CD14-positive monocyte (primary cell): ENCODE measurements around the gene SYNDIG1. TPM values are rescaled to one million over a fixed set of nuclear protein-coding genes. Genes with fewer than 3 reads are reported as not detected.

ENCODE experiments used
- DNase-seq, 3 donors: peaks; one replicate each; pipeline ENCODE4 v3.0.0-alpha.2; 2011 to 2022
- H2AFZ ChIP-seq: 2 replicates; pipeline ENCODE4 v1.6.0; 2012; ENCODE audit warnings: mild to moderate bottlenecking, low read depth, low read length, inconsistent platforms; ENCODE audit not compliant: insufficient read depth, poor library complexity, severe bottlenecking
- H3K27ac ChIP-seq, 2 donors: 1 replicate in 1 of 2; 2 replicates in 1 of 2; pipeline ENCODE4 v1.5.1; 2012 to 2013; ENCODE audit warnings: low read length in 2 of 2, control low read depth in 1 of 2, inconsistent platforms in 1 of 2, low read depth in 1 of 2, mild to moderate bottlenecking in 1 of 2
- H3K27me3 ChIP-seq, 2 donors: one replicate each; pipeline versions ENCODE4 v1.6.0 to v1.6.1; 2011 to 2013; ENCODE audit warnings: low read length in 2 of 2; ENCODE audit not compliant: control insufficient read depth in 2 of 2, insufficient read depth in 2 of 2
- H3K36me3 ChIP-seq, 2 donors: replicated peaks in 1 of 2; 1 replicate in 1 of 2; 2 replicates in 1 of 2; pipeline versions ENCODE4 v1.5.1 to v1.6.1; 2012 to 2013; ENCODE audit warnings: low read length in 2 of 2, control low read depth in 1 of 2, inconsistent platforms in 1 of 2, mild to moderate bottlenecking in 1 of 2; ENCODE audit not compliant: insufficient read depth in 2 of 2, control insufficient read depth in 1 of 2
- H3K4me1 ChIP-seq, 2 donors: 1 replicate in 1 of 2; 2 replicates in 1 of 2; pipeline versions ENCODE4 v1.5.1 to v1.6.1; 2012 to 2013; ENCODE audit warnings: low read length in 2 of 2, control low read depth in 1 of 2, inconsistent platforms in 1 of 2, mild to moderate bottlenecking in 1 of 2, moderate library complexity in 1 of 2; ENCODE audit not compliant: insufficient read depth in 2 of 2, control insufficient read depth in 1 of 2
- H3K4me2 ChIP-seq: replicated peaks from 2 replicates; pipeline ENCODE3; 2012; ENCODE audit warnings: low read length, moderate library complexity, mild to moderate bottlenecking; ENCODE audit not compliant: poor library complexity, severe bottlenecking; ENCODE audit errors: extremely low read depth
- H3K4me3 ChIP-seq, 3 experiments: fragments of 200-600 bp in 1 of 3; sonication (generic) in 1 of 3; replicated peaks in 1 of 3; 1 replicate in 2 of 3; 2 replicates in 1 of 3; pipeline ENCODE4 v1.5.1; 2011 to 2013; ENCODE audit warnings: low read length in 3 of 3, mild to moderate bottlenecking in 3 of 3, control low read depth in 2 of 3, low read depth in 2 of 3, inconsistent platforms in 1 of 3, moderate library complexity in 1 of 3
- H3K79me2 ChIP-seq: 2 replicates; pipeline ENCODE4 v1.6.0; 2012; ENCODE audit warnings: mild to moderate bottlenecking, control low read depth, inconsistent platforms, low read length, moderate library complexity; ENCODE audit not compliant: insufficient read depth
- H3K9ac ChIP-seq: 2 replicates; pipeline ENCODE4 v1.6.0; 2017; ENCODE audit warnings: low read length, mild to moderate bottlenecking; ENCODE audit not compliant: insufficient read depth, poor library complexity, severe bottlenecking
- H3K9me3 ChIP-seq, 2 donors: replicated peaks in 1 of 2; 1 replicate in 1 of 2; 2 replicates in 1 of 2; pipeline versions ENCODE4 v1.5.1 to v1.6.1; 2012 to 2013; ENCODE audit warnings: low read length in 2 of 2, control low read depth in 1 of 2; ENCODE audit not compliant: control insufficient read depth in 1 of 2, insufficient read depth in 1 of 2
- H4K20me1 ChIP-seq: 2 replicates; pipeline ENCODE4 v1.6.0; 2012; ENCODE audit warnings: mild to moderate bottlenecking, low read length, control low read depth, moderate library complexity; ENCODE audit not compliant: insufficient read depth
- H3K27ac Mint-ChIP-seq, 7 donors: one replicate each; pipeline ENCODE4 v1.8.0; 2020; ENCODE audit warnings: mild to moderate bottlenecking in 7 of 7, mixed read lengths in 7 of 7, moderate library complexity in 6 of 7, inconsistent platforms in 2 of 7
- H3K27me3 Mint-ChIP-seq, 3 donors: one replicate each; pipeline ENCODE4 v1.8.0; 2021 to 2022; ENCODE audit warnings: low read depth in 3 of 3, mild to moderate bottlenecking in 3 of 3, mixed read lengths in 3 of 3, moderate library complexity in 3 of 3, inconsistent platforms in 1 of 3
- H3K36me3 Mint-ChIP-seq, 2 donors: one replicate each; pipeline ENCODE4 v1.8.0; 2020; ENCODE audit warnings: mixed read lengths in 2 of 2, inconsistent platforms in 1 of 2, mild to moderate bottlenecking in 1 of 2
- H3K4me1 Mint-ChIP-seq: one replicate; pipeline ENCODE4 v1.8.0; 2020; ENCODE audit warnings: mild to moderate bottlenecking, mixed read lengths
- H3K4me3 Mint-ChIP-seq, 2 donors: one replicate each; pipeline ENCODE4 v1.8.0; 2020; ENCODE audit warnings: mild to moderate bottlenecking in 2 of 2, mixed read lengths in 2 of 2, moderate library complexity in 1 of 2
- H3K9me3 Mint-ChIP-seq, 7 donors: one replicate each; pipeline ENCODE4 v1.8.0; 2020 to 2022; ENCODE audit warnings: mixed read lengths in 7 of 7, mild to moderate bottlenecking in 6 of 7, moderate library complexity in 6 of 7, inconsistent platforms in 2 of 7
- CTCF ChIP-seq: fragments of 200-600 bp; IDR thresholded peaks from one replicate; pipeline ENCODE4 v1.8.0; 2022; ENCODE audit warnings: antibody characterized with exemption, mild to moderate bottlenecking
- WGBS: methylation state at CpG from one replicate; pipeline ENCODE4 v1.1.5; 2013; ENCODE audit warnings: missing lambda C conversion rate; ENCODE audit not compliant: insufficient coverage; 5-methylcytosine and 5-hydroxymethylcytosine counted together
- intact Hi-C, 2 donors: fragments of 100-400 bp; cut with micrococcal nuclease; formaldehyde crosslinking; loops; one replicate each; pipeline versions ENCODE4 v1.15.0 to v1.15.1; 2023
- polyA plus RNA-seq, 3 donors: library from polyadenylated mRNA; depleted of rRNA in 1 of 3; unstranded in 2 of 3; stranded (reverse) in 1 of 3; fragments of 300-500 nt in 2 of 3; fragments of >200 nt in 1 of 3; fragmentation: Illumina TruSeq in 2 of 3; gene quantifications; 1 replicate in 2 of 3; 2 replicates in 1 of 3; pipeline ENCODE4 v1.2.3, GENCODE V29; 2012 to 2021

The SYNDIG1 gene
- polyA plus RNA-seq, 3 donors, result not detected

- Histone ChIP-seq H3K27me3 (no peaks in the 10 kb centered on the region), H3K27ac (no peak overlapping the region), H3K4me3 (no peak overlapping the region), H3K4me1 (no peaks in the 10 kb centered on the region), H3K4me2 (no peak overlapping the region), H3K9me3 (no peaks in the 10 kb centered on the region), H4K20me1 (no peaks in the 10 kb centered on the region), H3K36me3 (no peaks in the 10 kb centered on the region), H2AFZ (no peak overlapping the region), H3K9ac (no peak overlapping the region), H3K79me2 (no peaks in the 10 kb centered on the region)
- no peak for DNase-seq
- 99% methylated on average over 7 of the region's 7 CpGs for WGBS
- H3K4me3 Mint-ChIP-seq, result no peak overlapping the region
- H3K27ac Mint-ChIP-seq, result no peak overlapping the region
- no peaks in the 10 kb centered on the region for H3K36me3 Mint-ChIP-seq
- no peak for TF ChIP-seq CTCF
- intact Hi-C loops, result no loop called here
- no peaks in the 10 kb centered on the region for H3K4me1 Mint-ChIP-seq
- H3K27me3 Mint-ChIP-seq, result peaks cover 0 to 5% (median 1%) of the 10 kb centered on the region in 3 donors
- H3K9me3 Mint-ChIP-seq, result no peaks in the 10 kb centered on the region
Observed at GRCh38 chr20:24494460-24494920, 25.1 kb downstream of the SYNDIG1 start.

GRCh38 chr20:24495266-24495665, 25.8 kb downstream of the SYNDIG1 start:
- H3K4me3 Mint-ChIP-seq, result no peak overlapping the region
- H3K27me3 ChIP-seq, result no peaks in the 10 kb centered on the region
- intact Hi-C loops, result no loop called here
- H3K4me1 Mint-ChIP-seq, result no peaks in the 10 kb centered on the region
- no peaks in the 10 kb centered on the region for H3K36me3 Mint-ChIP-seq
- H3K9ac ChIP-seq, result no peak overlapping the region
- peaks cover 0 to 5% (median 0%) of the 10 kb centered on the region in 3 donors for H3K27me3 Mint-ChIP-seq
- no peaks in the 10 kb centered on the region for H3K9me3 Mint-ChIP-seq
- no peaks in the 10 kb centered on the region for H4K20me1 ChIP-seq
- H3K4me3 ChIP-seq, result no peak overlapping the region
- H3K79me2 ChIP-seq, result no peaks in the 10 kb centered on the region
- DNase-seq, result no peak
- no peaks in the 10 kb centered on the region for H3K9me3 ChIP-seq
- no peak for TF ChIP-seq CTCF
- WGBS, result 94% methylated on average over 5 of the region's 8 CpGs
- H3K4me1 ChIP-seq, result no peaks in the 10 kb centered on the region
- no peak overlapping the region for H3K27ac Mint-ChIP-seq
- no peak overlapping the region for H3K4me2 ChIP-seq
- no peak overlapping the region for H2AFZ ChIP-seq
- no peaks in the 10 kb centered on the region for H3K36me3 ChIP-seq
- no peak overlapping the region for H3K27ac ChIP-seq
